ENCODE measurements around the gene CRELD1. TPM values are rescaled to one million over a fixed set of nuclear protein-coding genes. Genes with fewer than 3 reads are reported as not detected.

The CRELD1 gene
- total RNA-seq, 5 donors from 2014 or later (not counting 1 experiment from before 2014, with no cell fraction given): 23.0 to 55.2 (median 48.0) TPM

GRCh38 chr3:9928158-9928557 lies 5.5 kb upstream of the CRELD1 start:
- Histone ChIP-seq H3K27ac (ENCODE audit: low read length) (no peak overlapping the region), H3K9me3 (no peaks in the 10 kb centered on the region), H3K36me3 (ENCODE audit: control insufficient read depth in 2 of 2, extremely low read depth in 1 of 2, insufficient read depth in 1 of 2, low read length in 1 of 2) (no peaks in the 10 kb centered on the region), H3K27me3 (replicated peaks in 1 of 2; ENCODE audit: control insufficient read depth in 2 of 2, extremely low read depth in 1 of 2, insufficient read depth in 2 of 2, low read length in 1 of 2) (no peaks in the 10 kb centered on the region), H3K4me1 (ENCODE audit: control insufficient read depth in 1 of 2, extremely low read depth in 1 of 2, insufficient read depth in 2 of 2, low read length in 2 of 2) (peaks cover 3 to 14% of the 10 kb centered on the region in 2 experiments), H3K4me3 (ENCODE audit: control insufficient read depth in 1 of 2, extremely low read depth in 1 of 2, low read length in 1 of 2) (no peak overlapping the region)
- ChIA-PET POLR2A (no interaction called here), CTCF (no interaction called here)
- no peak overlapping the region for H3K27ac Mint-ChIP-seq
- no peaks in the 10 kb centered on the region for H3K36me3 Mint-ChIP-seq
- H3K4me3 Mint-ChIP-seq: no peak overlapping the region
- ATAC-seq (replicated peaks in 1 of 4) (no peak), DNase-seq (no peak)
- H3K4me1 Mint-ChIP-seq: peaks cover 11 to 20% (median 13%) of the 10 kb centered on the region in 3 donors
- peaks cover 3 to 5% of the 10 kb centered on the region in 2 donors for H3K27me3 Mint-ChIP-seq
- WGBS (ENCODE audit: insufficient coverage): 96% methylated on average over 9 of the region's 23 CpGs
- H3K9me3 Mint-ChIP-seq: no peaks in the 10 kb centered on the region

GRCh38 chr3:9930804-9931418 lies 2.7 kb upstream of the CRELD1 start:
- Histone ChIP-seq H3K4me1 (ENCODE audit: control insufficient read depth in 1 of 2, extremely low read depth in 1 of 2, insufficient read depth in 2 of 2, low read length in 2 of 2) (peaks cover 15 to 39% of the 10 kb centered on the region in 2 experiments), H3K4me3 (ENCODE audit: control insufficient read depth in 1 of 2, extremely low read depth in 1 of 2, low read length in 1 of 2) (no peak overlapping the region), H3K27ac (ENCODE audit: low read length) (peak overlapping the region; percentile 7), H3K9me3 (no peaks in the 10 kb centered on the region), H3K36me3 (ENCODE audit: control insufficient read depth in 2 of 2, extremely low read depth in 1 of 2, insufficient read depth in 1 of 2, low read length in 1 of 2) (no peaks in the 10 kb centered on the region), H3K27me3 (replicated peaks in 1 of 2; ENCODE audit: control insufficient read depth in 2 of 2, extremely low read depth in 1 of 2, insufficient read depth in 2 of 2, low read length in 1 of 2) (no peaks in the 10 kb centered on the region)
- POLR2A ChIA-PET: no interaction called here
- no peaks in the 10 kb centered on the region for H3K27me3 Mint-ChIP-seq
- peaks cover 32 to 42% (median 33%) of the 10 kb centered on the region in 3 donors for H3K4me1 Mint-ChIP-seq
- H3K27ac Mint-ChIP-seq: peak overlapping the region; percentile 30 to 47
- 92% methylated on average over 2 of the region's 4 CpGs for WGBS (ENCODE audit: insufficient coverage)
- peaks cover 11% of the 10 kb centered on the region for H3K36me3 Mint-ChIP-seq
- no peak for ATAC-seq (replicated peaks in 1 of 4)
- CTCF ChIA-PET: interaction anchor here (0.5 to 3.3 kb wide), 8 partner anchors 15 to 356 kb away, joined by 3 to 21 read pairs (median 5); partner anchors contain the start of gene PRRT3 (in 1 of the 2)
- H3K4me3 Mint-ChIP-seq: peak overlapping the region in 2 of 3 donors; percentile 9 to 28
- H3K9me3 Mint-ChIP-seq: no peaks in the 10 kb centered on the region
- DNase-seq: no peak

- ChIA-PET POLR2A (interaction anchor here (0.5 to 2.2 kb wide), 8 partner anchors 14 to 389 kb away, joined by 3 to 14 read pairs (median 8); partner anchors contain the start of genes JAGN1 (in 1 of the 2) and SEC13 (in 1 of the 2)), CTCF (interaction anchor here (0.6 to 3.3 kb wide), 30 partner anchors 9 to 388 kb away, joined by 3 to 33 read pairs (median 4); partner anchors contain the start of genes EMC3 (in 2 of the 2), PRRT3 (in 2 of the 2), ARPC4 (in 1 of the 2) and FANCD2 (in 1 of the 2))
- peaks cover 19% of the 10 kb centered on the region for H3K36me3 Mint-ChIP-seq
- H3K9me3 Mint-ChIP-seq: no peaks in the 10 kb centered on the region
- peaks cover 0 to 10% of the 10 kb centered on the region in 2 donors for H3K36me3 ChIP-seq (ENCODE audit: control insufficient read depth in 2 of 2, extremely low read depth in 1 of 2, insufficient read depth in 1 of 2, low read length in 1 of 2)
- H3K27ac ChIP-seq (ENCODE audit: low read length): peak overlapping the region; percentile 90
- H3K27ac Mint-ChIP-seq: peak overlapping the region; percentile 96 to 98
- DNase-seq (no peak), ATAC-seq (replicated peaks in 1 of 4) (no peak)
- no CpG with 5 or more reads among the region's 13 CpGs for WGBS (ENCODE audit: insufficient coverage)
- peaks cover 15 to 40% of the 10 kb centered on the region in 2 experiments for H3K4me1 ChIP-seq (ENCODE audit: control insufficient read depth in 1 of 2, extremely low read depth in 1 of 2, insufficient read depth in 2 of 2, low read length in 2 of 2)
- H3K4me3 ChIP-seq (ENCODE audit: control insufficient read depth in 1 of 2, extremely low read depth in 1 of 2, low read length in 1 of 2): peak overlapping the region; percentile 62 to 77
- H3K9me3 ChIP-seq: no peaks in the 10 kb centered on the region
- H3K27me3 ChIP-seq (replicated peaks in 1 of 2; ENCODE audit: control insufficient read depth in 2 of 2, extremely low read depth in 1 of 2, insufficient read depth in 2 of 2, low read length in 1 of 2): no peaks in the 10 kb centered on the region
- no peaks in the 10 kb centered on the region for H3K27me3 Mint-ChIP-seq
- peaks cover 36 to 47% (median 36%) of the 10 kb centered on the region in 3 donors for H3K4me1 Mint-ChIP-seq
- H3K4me3 Mint-ChIP-seq: peak overlapping the region; percentile 89 to 98 (median 94)
These were observed 1.1 kb upstream of the CRELD1 start for GRCh38 chr3:9932535-9932842.

- Mint-ChIP-seq H3K4me1 (peaks cover 36 to 47% (median 36%) of the 10 kb centered on the region in 3 donors), H3K36me3 (peaks cover 19% of the 10 kb centered on the region), H3K27ac (peak overlapping the region; percentile 96 to 98), H3K27me3 (no peaks in the 10 kb centered on the region), H3K9me3 (no peaks in the 10 kb centered on the region), H3K4me3 (peak overlapping the region; percentile 89 to 98 (median 94))
- ATAC-seq (replicated peaks in 1 of 4): peak; percentile 64 to 76 (median 74)
- Histone ChIP-seq H3K27ac (ENCODE audit: low read length) (peak overlapping the region; percentile 90), H3K4me1 (ENCODE audit: control insufficient read depth in 1 of 2, extremely low read depth in 1 of 2, insufficient read depth in 2 of 2, low read length in 2 of 2) (peaks cover 15 to 40% of the 10 kb centered on the region in 2 experiments), H3K9me3 (no peaks in the 10 kb centered on the region), H3K36me3 (ENCODE audit: control insufficient read depth in 2 of 2, extremely low read depth in 1 of 2, insufficient read depth in 1 of 2, low read length in 1 of 2) (peaks cover 0 to 15% of the 10 kb centered on the region in 2 donors), H3K27me3 (replicated peaks in 1 of 2; ENCODE audit: control insufficient read depth in 2 of 2, extremely low read depth in 1 of 2, insufficient read depth in 2 of 2, low read length in 1 of 2) (no peaks in the 10 kb centered on the region), H3K4me3 (ENCODE audit: control insufficient read depth in 1 of 2, extremely low read depth in 1 of 2, low read length in 1 of 2) (peak overlapping the region; percentile 62 to 77)
- ChIA-PET POLR2A (interaction anchor here (0.5 to 2.2 kb wide), 14 partner anchors 13 to 388 kb away, joined by 3 to 14 read pairs (median 6); partner anchors contain the start of genes FANCD2 (in 1 of the 2), IL17RE (in 1 of the 2), JAGN1 (in 1 of the 2) and PRRT3 (in 1 of the 2)), CTCF (interaction anchor here (0.6 to 3.3 kb wide), 35 partner anchors 9 to 388 kb away, joined by 3 to 33 read pairs (median 4); partner anchors contain the start of genes EMC3 (in 2 of the 2), PRRT3 (in 2 of the 2), SEC13 (in 2 of the 2) and ARPC4 (in 1 of the 2))
- 0% methylated on average over 64 of the region's 77 CpGs for WGBS (ENCODE audit: insufficient coverage)
- DNase-seq: peak; percentile 73 to 92 (median 86)
These were observed 632 bp upstream of the CRELD1 start for GRCh38 chr3:9932843-9933560.

GRCh38 chr3:9934235-9934621 lies 594 bp downstream of the CRELD1 start:
- WGBS (ENCODE audit: insufficient coverage): 12% methylated on average over 8 of the region's 11 CpGs
- Mint-ChIP-seq H3K36me3 (peaks cover 19% of the 10 kb centered on the region), H3K4me3 (peak overlapping the region; percentile 89 to 98 (median 94)), H3K9me3 (no peaks in the 10 kb centered on the region), H3K27me3 (no peaks in the 10 kb centered on the region), H3K27ac (peak overlapping the region; percentile 96 to 98), H3K4me1 (peaks cover 36 to 47% (median 36%) of the 10 kb centered on the region in 3 donors)
- Histone ChIP-seq H3K27me3 (replicated peaks in 1 of 2; ENCODE audit: control insufficient read depth in 2 of 2, extremely low read depth in 1 of 2, insufficient read depth in 2 of 2, low read length in 1 of 2) (no peaks in the 10 kb centered on the region), H3K27ac (ENCODE audit: low read length) (peak overlapping the region; percentile 90), H3K4me3 (ENCODE audit: control insufficient read depth in 1 of 2, extremely low read depth in 1 of 2, low read length in 1 of 2) (peak overlapping the region; percentile 75 to 77), H3K36me3 (ENCODE audit: control insufficient read depth in 2 of 2, extremely low read depth in 1 of 2, insufficient read depth in 1 of 2, low read length in 1 of 2) (peaks cover 0 to 18% of the 10 kb centered on the region in 2 donors), H3K9me3 (no peaks in the 10 kb centered on the region), H3K4me1 (ENCODE audit: control insufficient read depth in 1 of 2, extremely low read depth in 1 of 2, insufficient read depth in 2 of 2, low read length in 2 of 2) (peaks cover 15 to 40% of the 10 kb centered on the region in 2 experiments)
- ATAC-seq (replicated peaks in 1 of 4) (peak in 1 of 4 experiments; percentile 3), DNase-seq (peak in 28 of 35 experiments; percentile 14 to 66 (median 39))
- ChIA-PET POLR2A (interaction anchor here (0.6 to 2.2 kb wide), 10 partner anchors 12 to 1338 kb away, joined by 3 to 14 read pairs (median 4); partner anchors contain the start of genes ATG7 (in 1 of the 2), EMC3 (in 1 of the 2), FANCD2 (in 1 of the 2) and IL17RE (in 1 of the 2)), CTCF (interaction anchor here (0.6 to 3.3 kb wide), 7 partner anchors 10 to 353 kb away, joined by 3 to 21 read pairs (median 11); partner anchors contain the start of genes EMC3 (in 1 of the 2) and PRRT3 (in 1 of the 2))
